Measurements from ENCODE around the gene F2RL3.
"Not testable (repeated sequence)": the region's sequence is repeated elsewhere in the genome, so short reads cannot be mapped to it uniquely, and the experiment has no call there.

Gene F2RL3

GRCh38 chr19:16927883-16928282 lies 39.1 kb downstream of the F2RL3 start:
- DNase-seq: no peak

DNA sequence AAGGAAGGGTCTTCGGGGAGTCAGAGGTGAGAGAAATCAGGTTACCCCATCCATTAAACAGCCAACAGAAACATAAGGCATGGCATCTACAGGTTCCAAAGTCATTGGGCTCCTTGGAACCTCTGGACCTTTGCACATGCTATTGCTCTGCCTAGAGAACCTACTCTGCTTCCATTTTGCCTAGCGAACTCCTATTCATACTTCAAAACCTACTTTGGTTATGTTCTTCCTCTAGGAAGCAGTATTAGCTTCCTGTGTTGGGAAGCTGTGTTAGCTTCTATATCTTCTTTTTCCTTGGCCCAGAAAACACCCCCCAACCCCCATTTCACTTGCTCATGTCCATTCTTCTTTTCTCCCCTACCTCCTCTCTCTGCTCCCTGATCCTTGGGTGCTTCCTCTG lies 39.6 kb downstream of the F2RL3 start:
- no peak for DNase-seq

DNA sequence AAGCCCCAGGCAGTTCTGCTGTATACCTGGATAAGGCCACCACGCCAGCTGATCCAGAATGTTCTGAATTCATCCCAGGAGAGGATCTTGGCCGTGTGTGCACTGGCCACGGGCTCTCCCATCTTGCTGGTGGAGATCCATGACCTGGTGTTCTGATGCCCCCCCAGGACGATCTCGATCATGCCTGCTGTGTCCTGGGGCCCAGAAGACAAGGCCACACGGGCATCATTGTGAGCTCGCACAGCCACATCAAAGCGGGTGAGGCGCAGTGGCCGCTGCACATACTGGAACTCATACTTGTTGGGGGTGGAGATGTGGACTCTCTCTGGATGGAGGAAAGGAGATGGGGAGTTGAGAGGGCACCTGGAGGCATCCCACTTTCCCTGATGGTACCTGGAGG lies 40.1 kb downstream of the F2RL3 start:
- DNase-seq: no peak

DNA sequence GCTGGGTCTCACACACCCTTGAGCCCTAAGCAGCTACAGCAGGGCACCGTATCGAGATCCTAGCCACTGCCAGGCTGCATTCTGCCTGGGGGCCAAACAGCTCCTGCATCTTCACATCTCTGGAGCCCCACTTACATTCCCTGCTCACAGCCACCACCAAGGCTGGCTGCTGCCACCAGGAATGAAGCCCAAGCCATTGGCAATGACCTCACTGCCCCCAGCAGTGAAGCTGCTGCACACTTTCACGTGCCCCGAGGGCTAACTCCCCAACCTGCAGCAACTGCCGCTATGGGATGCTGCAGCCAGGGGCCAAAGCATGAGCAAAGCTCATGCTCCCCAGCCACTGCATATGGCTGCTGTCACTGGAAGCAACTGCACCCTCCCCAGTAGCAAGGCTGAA lies 42.0 kb downstream of the F2RL3 start:
- DNase-seq: no peak

DNA sequence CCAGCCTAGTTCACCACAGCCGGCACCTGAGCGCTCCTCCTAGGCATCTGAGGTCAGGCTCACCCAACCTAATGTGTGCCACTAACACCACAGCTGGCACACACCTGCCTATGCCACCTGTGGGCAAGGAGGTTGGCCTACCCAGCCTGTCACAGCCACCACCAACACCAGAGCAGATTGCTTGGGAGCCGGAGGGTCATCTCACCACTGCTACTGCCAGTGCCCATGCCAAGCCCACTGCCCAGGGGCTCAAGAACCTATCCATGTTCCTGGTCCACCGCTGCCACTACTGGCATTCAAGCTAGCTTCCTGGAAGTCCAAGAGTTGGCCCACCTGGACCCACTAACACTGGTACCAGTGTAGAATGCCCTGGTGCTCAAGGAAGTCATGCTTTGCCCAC lies 42.5 kb downstream of the F2RL3 start:
- no peak for DNase-seq

DNA sequence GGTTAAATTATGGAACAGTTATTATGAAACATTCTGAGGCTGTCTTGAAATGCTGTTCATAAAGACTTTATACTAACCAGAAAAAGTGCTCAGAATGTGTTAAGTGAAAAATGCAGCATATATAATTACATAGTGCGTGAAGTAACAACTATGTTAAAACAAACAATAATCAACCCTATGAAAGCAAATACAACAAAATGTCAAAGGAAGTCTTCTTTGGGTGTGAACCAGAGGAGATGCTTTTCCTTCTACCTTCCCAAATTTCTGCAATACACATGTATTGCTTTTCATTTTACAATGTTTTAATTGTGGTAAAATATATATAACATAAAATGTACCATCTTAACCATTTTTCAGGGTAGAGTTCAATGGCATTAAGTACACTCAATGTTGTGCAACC lies 45.7 kb downstream of the F2RL3 start:
- DNase-seq: no peak

DNA sequence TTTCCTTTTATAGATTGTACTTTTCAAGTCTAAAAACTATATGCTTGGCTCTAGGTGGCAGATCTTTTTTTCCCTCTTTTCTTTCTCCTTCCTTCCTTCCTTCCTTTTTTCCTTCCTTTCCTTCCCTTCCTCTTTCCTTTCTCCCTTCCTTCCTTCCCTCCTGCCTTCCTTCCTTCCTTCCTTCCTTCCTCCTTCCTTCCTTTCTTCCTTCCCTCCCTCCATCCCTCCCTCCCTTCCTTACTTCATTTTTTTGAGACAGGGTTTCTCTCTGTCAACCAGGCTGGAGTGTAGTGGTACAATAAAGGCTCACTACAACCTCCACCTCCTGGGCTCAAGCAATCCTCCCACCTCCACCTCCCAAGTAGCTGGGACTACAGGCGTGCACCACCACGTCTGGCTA lies 48.1 kb downstream of the F2RL3 start:
- DNase-seq: no peak

- DNase-seq: not testable (repeated sequence)
Observed at GRCh38 chr19:16937796-16938195, 49.0 kb downstream of the F2RL3 start.

DNA sequence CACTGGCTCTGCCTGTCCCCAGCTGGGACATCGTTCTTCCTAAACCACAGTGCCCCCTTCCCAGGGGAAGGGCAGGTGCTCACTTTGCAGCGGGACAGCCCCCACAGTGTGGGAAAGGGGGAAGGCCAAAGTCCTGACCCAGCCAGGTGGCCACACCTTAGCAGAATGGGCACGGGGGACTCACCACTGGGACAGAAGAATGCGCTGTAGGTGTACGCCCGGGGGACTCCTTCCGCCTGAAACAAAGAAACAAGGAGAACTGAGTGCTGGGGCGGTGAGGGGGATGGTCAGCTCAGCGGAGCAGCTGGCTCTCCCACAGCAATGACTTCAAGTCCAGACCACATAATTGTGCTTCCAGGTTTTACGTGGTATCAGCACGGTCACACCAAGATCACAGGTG lies 49.4 kb downstream of the F2RL3 start:
- DNase-seq: no peak

DNA sequence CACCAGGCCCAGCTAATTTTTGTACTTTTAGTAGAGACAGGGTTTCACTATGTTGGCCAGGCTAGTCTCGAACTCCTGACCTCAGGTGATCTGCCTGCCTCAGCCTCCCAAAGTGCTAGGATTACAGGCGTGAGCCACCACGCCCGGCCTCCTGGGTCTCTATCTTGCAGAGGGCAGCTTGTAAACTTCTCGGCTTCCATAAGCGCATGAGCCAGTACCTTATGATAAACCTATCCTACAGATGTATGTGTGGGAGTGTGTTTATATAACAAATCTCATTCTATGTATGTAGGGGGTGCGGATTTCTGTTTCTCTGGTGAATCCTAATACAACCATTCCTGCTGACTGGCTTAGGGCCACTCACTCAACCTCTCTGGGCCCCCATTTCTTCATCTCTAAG lies 51.3 kb downstream of the F2RL3 start:
- not testable (repeated sequence) for DNase-seq

GRCh38 chr19:16940626-16941025 lies 51.8 kb downstream of the F2RL3 start:
- DNase-seq: no peak

All from NCI-H187 (cell line).